Astrocyte (in vitro differentiated cells and primary cell): ENCODE results near the gene DLGAP1.

Experiments used
- CTCF ChIP-seq: IDR thresholded peaks from 2 replicates; pipeline ENCODE4 v1.5.1; 2011; ENCODE audit warnings: low read depth, mild to moderate bottlenecking, inconsistent platforms, low read length, moderate library complexity; ENCODE audit not compliant: insufficient read depth
- EZH2 ChIP-seq: IDR thresholded peaks from 2 replicates; pipeline ENCODE4 v1.6.1; 2012; ENCODE audit warnings: mild to moderate bottlenecking, low read length, inconsistent platforms; ENCODE audit not compliant: insufficient read depth

- TF ChIP-seq CTCF (no peak), EZH2 (no peak)
Observed at GRCh38 chr18:3466045-3466444, 989.1 kb downstream of the DLGAP1 start.
